GM12878 (cell line): Measurements from ENCODE around the gene CILP2. TPM values are rescaled to one million over a fixed set of nuclear protein-coding genes. Genes with fewer than 3 reads are reported as not detected.

Source experiments
- ATAC-seq: fragments of 200-7000 bp; cut with Tn5 transposase; 3 replicates; pipeline ENCODE4 v1.9.1; 2020; ENCODE audit warnings: mild to moderate bottlenecking, moderate library complexity
- BruUV-seq: library from RNA; stranded (reverse); fragments of 400-500 nt; replicated peaks from 2 replicates; lab custom pipeline; 2021; lab: Mats Ljungman, UMichigan
- CTCF ChIA-PET: fragments of 300-600 bp; sonication (Branson Sonifier 250); formaldehyde crosslinking; extraction: SDS; loops from one replicate; lab custom pipeline; 2021; ENCODE audit warnings: inconsistent platforms; lab: Yijun Ruan, JAX
- POLR2A ChIA-PET: fragments of 350-600 bp; formaldehyde crosslinking; extraction: SDS; loops from one replicate; lab custom pipeline; 2021; ENCODE audit warnings: inconsistent platforms; lab: Charles Lee
- RAD21 ChIA-PET: fragments of 300-600 bp; sonication (Branson Sonifier 250); formaldehyde crosslinking; loops from one replicate; lab custom pipeline; 2023; ENCODE audit warnings: antibody characterized with exemption; ENCODE audit not compliant: unreplicated experiment; lab: Charles Lee
- SMC1A ChIA-PET: fragments of 300-600 bp; sonication (Branson Sonifier 250); formaldehyde crosslinking; loops from one replicate; lab custom pipeline; 2023; ENCODE audit not compliant: unreplicated experiment, uncharacterized antibody; lab: Charles Lee
- DNase-seq: peaks from one replicate; pipeline ENCODE4 v3.0.0-alpha.2; 2011; ENCODE audit warnings: low read depth, low spot score
- FAIRE-seq: peaks from 3 replicates; lab custom pipeline; 2011; peaks lifted over from hg19 to GRCh38; lab: Jason Lieb, UNC
- H2AFZ ChIP-seq: 2 replicates; pipeline ENCODE4 v1.6.0; 2011; ENCODE audit warnings: low read depth, low read length, control low read depth; ENCODE audit not compliant: control insufficient read depth
- H3K27ac ChIP-seq: 2 replicates; pipeline ENCODE4 v1.5.1; 2011; ENCODE audit warnings: control low read depth; ENCODE audit not compliant: control insufficient read depth, insufficient read depth
- H3K27me3 ChIP-seq, 2 experiments: replicated peaks in 1 of 2; 2 replicates each; pipeline versions ENCODE4 v1.6.0 to v1.6.1; 2011; ENCODE audit warnings: low read length in 1 of 2; ENCODE audit not compliant: control insufficient read depth in 2 of 2, insufficient read depth in 2 of 2
- H3K36me3 ChIP-seq, 2 experiments: 2 replicates each; pipeline ENCODE4 v1.5.1; 2011; ENCODE audit warnings: low read length in 1 of 2; ENCODE audit not compliant: control insufficient read depth in 2 of 2, insufficient read depth in 2 of 2
- H3K4me1 ChIP-seq: 2 replicates; pipeline ENCODE4 v1.6.1; 2011; ENCODE audit warnings: mild to moderate bottlenecking, low read length, moderate library complexity, mixed read lengths; ENCODE audit not compliant: control insufficient read depth, insufficient read depth
- H3K4me2 ChIP-seq: 2 replicates; pipeline ENCODE4 v1.6.0; 2011; ENCODE audit warnings: control low read depth; ENCODE audit not compliant: control insufficient read depth, insufficient read depth
- H3K4me3 ChIP-seq: fragments of 200-600 bp; sonication (generic); 2 replicates; pipeline ENCODE4 v1.5.1; 2016
- H3K79me2 ChIP-seq: 2 replicates; pipeline ENCODE4 v1.6.0; 2011; ENCODE audit warnings: low read length; ENCODE audit not compliant: control insufficient read depth, insufficient read depth
- H3K9ac ChIP-seq: 2 replicates; pipeline ENCODE4 v1.8.0; 2011; ENCODE audit warnings: low read length, control low read depth, mixed read lengths; ENCODE audit not compliant: control insufficient read depth, insufficient read depth
- H3K9me3 ChIP-seq: replicated peaks from 3 replicates; pipeline ENCODE4 v1.5.1; 2011; ENCODE audit warnings: mild to moderate bottlenecking, low read length; ENCODE audit not compliant: control insufficient read depth, insufficient read depth
- H4K20me1 ChIP-seq: 2 replicates; pipeline ENCODE4 v1.6.0; 2011; ENCODE audit not compliant: control insufficient read depth, insufficient read depth
- ASH2L ChIP-seq: fragments of 300-600, 200-600 bp; sonication (generic); IDR thresholded peaks from 2 replicates; pipeline ENCODE4 v1.6.1; 2017; ENCODE audit warnings: low read depth, mild to moderate bottlenecking, borderline replicate concordance
- BHLHE40 ChIP-seq, 2 experiments: fragments of 450-650 bp in 1 of 2; IDR thresholded peaks; 2 replicates each; pipeline ENCODE4 v1.6.1; 2011 to 2017; ENCODE audit warnings: low read depth in 2 of 2, borderline replicate concordance in 1 of 2, improper control_type of control experiment in 1 of 2, low read length in 1 of 2, mild to moderate bottlenecking in 1 of 2
- CBX5 ChIP-seq: sonication (generic); IDR thresholded peaks from 2 replicates; pipeline ENCODE4 v1.6.1; 2016; ENCODE audit warnings: low read depth, moderate library complexity, mild to moderate bottlenecking, inconsistent platforms
- CREB1 ChIP-seq: IDR thresholded peaks from 2 replicates; pipeline ENCODE4 v1.6.1; 2012; ENCODE audit warnings: low read depth, mild to moderate bottlenecking, inconsistent platforms
- DPF2 ChIP-seq: fragments of 450-650 bp; IDR thresholded peaks from 2 replicates; pipeline ENCODE4 v1.6.1; 2017; ENCODE audit warnings: mild to moderate bottlenecking
- NBN ChIP-seq: fragments of 450-650 bp; IDR thresholded peaks from 2 replicates; pipeline ENCODE4 v1.6.1; 2016
- NR2F1 ChIP-seq: fragments of 450-650 bp; conservative IDR thresholded peaks from 2 replicates; pipeline ENCODE4 v1.6.1; 2017; ENCODE audit warnings: mild to moderate bottlenecking
- NRF1 ChIP-seq: conservative IDR thresholded peaks from 2 replicates; pipeline ENCODE4 v1.6.1; 2011; ENCODE audit warnings: mild to moderate bottlenecking, low read depth, low read length, improper control_type of control experiment
- RAD51 ChIP-seq: fragments of 450-650 bp; IDR thresholded peaks from 2 replicates; pipeline ENCODE4 v1.6.1; 2016; ENCODE audit warnings: moderate library complexity, mild to moderate bottlenecking, inconsistent platforms
- RUNX3 ChIP-seq: IDR thresholded peaks from 2 replicates; pipeline ENCODE4 v1.6.1; 2012; ENCODE audit warnings: low read length, inconsistent platforms
- SIN3A ChIP-seq: IDR thresholded peaks from 2 replicates; pipeline ENCODE4 v1.6.1; 2012; ENCODE audit warnings: low read depth, low read length, improper control_type of control experiment
- SREBF1 ChIP-seq: IDR thresholded peaks from 2 replicates; pipeline ENCODE4 v1.6.1; 2012; ENCODE audit warnings: mild to moderate bottlenecking, low read length
- TBL1XR1 ChIP-seq: IDR thresholded peaks from 2 replicates; pipeline ENCODE4 v1.6.1; 2012; ENCODE audit warnings: low read depth, low read length, improper control_type of control experiment
- TCF3 ChIP-seq: IDR thresholded peaks from 2 replicates; pipeline ENCODE4 v1.6.1; 2012; ENCODE audit warnings: low read depth, mild to moderate bottlenecking, low read length, borderline replicate concordance; ENCODE audit not compliant: insufficient read depth
- YY1 ChIP-seq: IDR thresholded peaks from 2 replicates; pipeline ENCODE4 v1.6.1; 2011; ENCODE audit warnings: low read depth, mild to moderate bottlenecking, low read length
- WGBS: methylation state at CpG from one replicate; pipeline ENCODE4 v1.1.6; 2016; ENCODE audit warnings: low lambda C conversion rate; ENCODE audit not compliant: insufficient replicate concordance, insufficient coverage; ENCODE audit errors: missing lambda C conversion rate; 5-methylcytosine and 5-hydroxymethylcytosine counted together
- in situ Hi-C: fragments of 300-500 bp; cut with MboI; formaldehyde crosslinking; loops from 9 replicates; pipeline ENCODE4 v1.14.3; 2018; ENCODE audit warnings: mixed read lengths
- intact Hi-C: fragments of 100-400 bp; cut with micrococcal nuclease; formaldehyde crosslinking; loops from one replicate; pipeline ENCODE4 v1.14.2; 2022; ENCODE audit not compliant: unreplicated experiment
- polyA plus RNA-seq, 11 experiments: library from polyadenylated mRNA; depleted of rRNA in 4 of 11; unstranded in 6 of 11; stranded (reverse) in 5 of 11; fragments of >200 nt; fragmentation: Nextera tagmentation in 4 of 11; fragmentation: Illumina TruSeq in 1 of 11; extraction: Ambion mirVana in 4 of 11; extraction: Trizol in 1 of 11; gene quantifications; 1 replicate in 1 of 11; 2 replicates in 10 of 11; pipeline versions ENCODE4 v1.2.1 to v1.2.3, GENCODE V29; 2011 to 2016; ENCODE audit warnings: inconsistent platforms in 2 of 11, missing spikeins in 2 of 11, low read depth in 1 of 11
- total RNA-seq, 4 experiments: library from RNA; depleted of rRNA in 3 of 4; stranded (reverse); fragments of >200 nt in 3 of 4; fragmentation: Illumina TruSeq in 1 of 4; extraction: Trizol in 1 of 4; gene quantifications; 2 replicates each; pipeline versions ENCODE4 v1.2.1 to v1.2.3, GENCODE V29; 2013 to 2021
- TF ChIP-seq, protein P1 (sequence below), 3 experiments: IDR thresholded peaks in 2 of 3; conservative IDR thresholded peaks in 1 of 3; 2 replicates each; pipeline ENCODE4 v1.5.1; 2011; ENCODE audit warnings: low read depth in 3 of 3, low read length in 3 of 3, mild to moderate bottlenecking in 3 of 3, control low read depth in 2 of 3, moderate library complexity in 2 of 3, inconsistent platforms in 1 of 3, mixed read lengths in 1 of 3; ENCODE audit not compliant: control insufficient read depth in 2 of 3, insufficient read depth in 1 of 3; ENCODE audit errors: extremely low read depth in 1 of 3
- TF ChIP-seq, protein P2 (sequence below): fragments of 450-650 bp; IDR thresholded peaks from 2 replicates; pipeline ENCODE4 v1.6.1; 2014; ENCODE audit warnings: mild to moderate bottlenecking
- TF ChIP-seq, protein P3 (sequence below): fragments of 450-650 bp; IDR thresholded peaks from 2 replicates; pipeline ENCODE4 v1.6.1; 2016; ENCODE audit warnings: mild to moderate bottlenecking, moderate library complexity, borderline replicate concordance

CILP2 gene
- total and polyA plus RNA-seq, 10 of the 15 experiments (the other 5 are each of a cell fraction or from before 2014, with no cell fraction given), result 0.05 to 0.08 (median 0.06) TPM; not detected in 6

DNA sequence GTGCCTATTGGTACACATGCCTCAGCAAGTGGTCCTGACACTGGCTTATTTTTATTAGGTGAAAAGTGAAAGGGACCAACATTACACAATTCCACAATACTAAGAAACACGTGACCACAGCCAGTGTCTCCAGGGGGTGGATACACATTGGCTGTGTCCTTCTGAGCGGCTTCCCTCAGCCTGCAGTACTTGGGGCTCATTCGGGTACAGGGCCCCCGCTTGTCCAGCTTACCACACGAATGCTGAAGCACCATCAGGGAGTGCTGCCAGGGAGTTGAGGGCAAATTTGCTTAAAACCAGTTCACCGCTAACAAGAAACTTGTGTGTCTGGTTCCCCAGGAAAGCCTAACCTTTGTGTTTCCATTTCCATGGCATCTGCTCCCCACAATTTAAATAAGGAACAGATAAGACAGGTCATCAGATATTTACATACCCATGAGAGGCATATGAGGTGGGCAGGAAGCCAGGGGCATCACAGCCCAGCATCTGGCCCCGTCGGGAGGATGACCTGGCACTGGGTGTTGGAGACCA, 57.2 kb downstream of the CILP2 start:
- H2AFZ ChIP-seq, result no peak overlapping the region; the same call in 1 of the 2 replicates
- peaks cover 0 to 8% of the 10 kb centered on the region in 2 experiments; a peak in 2 of 4 replicates for H3K36me3 ChIP-seq
- in situ Hi-C loops (no loop called here), intact Hi-C loops (no loop called here)
- no peak overlapping the region; the same call in 1 of the 2 replicates for H3K9ac ChIP-seq
- ChIA-PET CTCF (interaction anchor here (1.7 kb wide), 1 partner anchor 49 kb away, joined by 4 read pairs; the partner anchor contains the start of gene GMIP), SMC1A (interaction anchor here (1.2 kb wide), 1 partner anchor 20 kb away, joined by 3 read pairs; no protein-coding TSS in a partner anchor), POLR2A (no interaction called here), RAD21 (interaction anchor here (0.7 to 1.3 kb wide), 3 partner anchors 20 to 67 kb away, joined by 3 to 4 read pairs (median 4); no protein-coding TSS in a partner anchor)
- BruUV-seq, result no TSS peak
- no peaks in the 10 kb centered on the region; the same call in 1 of the 2 replicates for H3K79me2 ChIP-seq
- FAIRE-seq (no peak), ATAC-seq (no peak), DNase-seq (no peak)
- no peaks in the 10 kb centered on the region for H4K20me1 ChIP-seq
- 6% methylated on average over 8 of the region's 8 CpGs for WGBS
- peaks cover 57% of the 10 kb centered on the region for H3K4me1 ChIP-seq
- peak overlapping the region; percentile 36 for H3K27ac ChIP-seq
- no peaks in the 10 kb centered on the region for H3K9me3 ChIP-seq
- H3K4me2 ChIP-seq, result no peak overlapping the region; the same call in 1 of the 2 replicates
- H3K4me3 ChIP-seq, result no peak overlapping the region
- H3K27me3 ChIP-seq, result no peaks in the 10 kb centered on the region
- peak in 1 of 2 experiments; percentile 32; a peak in 1 of 4 replicates for TF ChIP-seq BHLHE40 (IDR thresholded peaks at IDR 0.05; ENCODE audit: borderline replicate concordance in 1 of 2, low read depth in 2 of 2, low read length in 1 of 2)
- TF ChIP-seq, protein P1, sequence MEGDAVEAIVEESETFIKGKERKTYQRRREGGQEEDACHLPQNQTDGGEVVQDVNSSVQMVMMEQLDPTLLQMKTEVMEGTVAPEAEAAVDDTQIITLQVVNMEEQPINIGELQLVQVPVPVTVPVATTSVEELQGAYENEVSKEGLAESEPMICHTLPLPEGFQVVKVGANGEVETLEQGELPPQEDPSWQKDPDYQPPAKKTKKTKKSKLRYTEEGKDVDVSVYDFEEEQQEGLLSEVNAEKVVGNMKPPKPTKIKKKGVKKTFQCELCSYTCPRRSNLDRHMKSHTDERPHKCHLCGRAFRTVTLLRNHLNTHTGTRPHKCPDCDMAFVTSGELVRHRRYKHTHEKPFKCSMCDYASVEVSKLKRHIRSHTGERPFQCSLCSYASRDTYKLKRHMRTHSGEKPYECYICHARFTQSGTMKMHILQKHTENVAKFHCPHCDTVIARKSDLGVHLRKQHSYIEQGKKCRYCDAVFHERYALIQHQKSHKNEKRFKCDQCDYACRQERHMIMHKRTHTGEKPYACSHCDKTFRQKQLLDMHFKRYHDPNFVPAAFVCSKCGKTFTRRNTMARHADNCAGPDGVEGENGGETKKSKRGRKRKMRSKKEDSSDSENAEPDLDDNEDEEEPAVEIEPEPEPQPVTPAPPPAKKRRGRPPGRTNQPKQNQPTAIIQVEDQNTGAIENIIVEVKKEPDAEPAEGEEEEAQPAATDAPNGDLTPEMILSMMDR (IDR thresholded peaks at IDR 0.05 in 2 of 3, conservative IDR thresholded peaks at IDR 0.05 in 1 of 3; ENCODE audit: control insufficient read depth in 2 of 3, extremely low read depth in 1 of 3, insufficient read depth in 1 of 3, low read depth in 3 of 3, low read length in 3 of 3), result no peak
- TF ChIP-seq RUNX3, result peak; percentile 18; the same call in 1 of the 2 replicates
- 0 out of 2 replicates have a peak, but pooled peaks have one; percentile 26 for TF ChIP-seq RAD51
- TF ChIP-seq SREBF1, result no peak
- TF ChIP-seq DPF2, result no peak
- TF ChIP-seq CBX5, result no peak
- no peak for TF ChIP-seq TBL1XR1
- TF ChIP-seq, protein P2, sequence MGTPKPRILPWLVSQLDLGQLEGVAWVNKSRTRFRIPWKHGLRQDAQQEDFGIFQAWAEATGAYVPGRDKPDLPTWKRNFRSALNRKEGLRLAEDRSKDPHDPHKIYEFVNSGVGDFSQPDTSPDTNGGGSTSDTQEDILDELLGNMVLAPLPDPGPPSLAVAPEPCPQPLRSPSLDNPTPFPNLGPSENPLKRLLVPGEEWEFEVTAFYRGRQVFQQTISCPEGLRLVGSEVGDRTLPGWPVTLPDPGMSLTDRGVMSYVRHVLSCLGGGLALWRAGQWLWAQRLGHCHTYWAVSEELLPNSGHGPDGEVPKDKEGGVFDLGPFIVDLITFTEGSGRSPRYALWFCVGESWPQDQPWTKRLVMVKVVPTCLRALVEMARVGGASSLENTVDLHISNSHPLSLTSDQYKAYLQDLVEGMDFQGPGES, result no peak
- TF ChIP-seq ASH2L, result no peak
- TF ChIP-seq YY1, result no peak
- no peak for TF ChIP-seq SIN3A
- TF ChIP-seq NBN, result no peak
- TF ChIP-seq NRF1, result no peak
- TF ChIP-seq CREB1, result no peak
- TF ChIP-seq, protein P3, sequence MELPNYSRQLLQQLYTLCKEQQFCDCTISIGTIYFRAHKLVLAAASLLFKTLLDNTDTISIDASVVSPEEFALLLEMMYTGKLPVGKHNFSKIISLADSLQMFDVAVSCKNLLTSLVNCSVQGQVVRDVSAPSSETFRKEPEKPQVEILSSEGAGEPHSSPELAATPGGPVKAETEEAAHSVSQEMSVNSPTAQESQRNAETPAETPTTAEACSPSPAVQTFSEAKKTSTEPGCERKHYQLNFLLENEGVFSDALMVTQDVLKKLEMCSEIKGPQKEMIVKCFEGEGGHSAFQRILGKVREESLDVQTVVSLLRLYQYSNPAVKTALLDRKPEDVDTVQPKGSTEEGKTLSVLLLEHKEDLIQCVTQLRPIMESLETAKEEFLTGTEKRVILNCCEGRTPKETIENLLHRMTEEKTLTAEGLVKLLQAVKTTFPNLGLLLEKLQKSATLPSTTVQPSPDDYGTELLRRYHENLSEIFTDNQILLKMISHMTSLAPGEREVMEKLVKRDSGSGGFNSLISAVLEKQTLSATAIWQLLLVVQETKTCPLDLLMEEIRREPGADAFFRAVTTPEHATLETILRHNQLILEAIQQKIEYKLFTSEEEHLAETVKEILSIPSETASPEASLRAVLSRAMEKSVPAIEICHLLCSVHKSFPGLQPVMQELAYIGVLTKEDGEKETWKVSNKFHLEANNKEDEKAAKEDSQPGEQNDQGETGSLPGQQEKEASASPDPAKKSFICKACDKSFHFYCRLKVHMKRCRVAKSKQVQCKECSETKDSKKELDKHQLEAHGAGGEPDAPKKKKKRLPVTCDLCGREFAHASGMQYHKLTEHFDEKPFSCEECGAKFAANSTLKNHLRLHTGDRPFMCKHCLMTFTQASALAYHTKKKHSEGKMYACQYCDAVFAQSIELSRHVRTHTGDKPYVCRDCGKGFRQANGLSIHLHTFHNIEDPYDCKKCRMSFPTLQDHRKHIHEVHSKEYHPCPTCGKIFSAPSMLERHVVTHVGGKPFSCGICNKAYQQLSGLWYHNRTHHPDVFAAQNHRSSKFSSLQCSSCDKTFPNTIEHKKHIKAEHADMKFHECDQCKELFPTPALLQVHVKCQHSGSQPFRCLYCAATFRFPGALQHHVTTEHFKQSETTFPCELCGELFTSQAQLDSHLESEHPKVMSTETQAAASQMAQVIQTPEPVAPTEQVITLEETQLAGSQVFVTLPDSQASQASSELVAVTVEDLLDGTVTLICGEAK, result no peak
- TF ChIP-seq NR2F1, result 0 out of 2 replicates have a peak, but pooled peaks have one; percentile 21
- no peak for TF ChIP-seq TCF3
